OCI-LY7 (cell line): ENCODE results near the gene CRHR2.

Experiments
- EZH2phosphoT487 ChIP-seq: fragments of 200-600 bp; sonication (generic); IDR thresholded peaks from 2 replicates; pipeline ENCODE4 v1.6.1; 2018; ENCODE audit warnings: low read depth, borderline replicate concordance, mild to moderate bottlenecking, mixed run types, antibody characterized with exemption, low read length, moderate library complexity, mixed read lengths
- TF ChIP-seq, protein P1 (sequence below): fragments of 200-600 bp; sonication (generic); conservative IDR thresholded peaks from 2 replicates; pipeline ENCODE4 v1.5.1; 2014; ENCODE audit warnings: mild to moderate bottlenecking, antibody characterized with exemption, low read length, moderate library complexity, mixed read lengths

DNA sequence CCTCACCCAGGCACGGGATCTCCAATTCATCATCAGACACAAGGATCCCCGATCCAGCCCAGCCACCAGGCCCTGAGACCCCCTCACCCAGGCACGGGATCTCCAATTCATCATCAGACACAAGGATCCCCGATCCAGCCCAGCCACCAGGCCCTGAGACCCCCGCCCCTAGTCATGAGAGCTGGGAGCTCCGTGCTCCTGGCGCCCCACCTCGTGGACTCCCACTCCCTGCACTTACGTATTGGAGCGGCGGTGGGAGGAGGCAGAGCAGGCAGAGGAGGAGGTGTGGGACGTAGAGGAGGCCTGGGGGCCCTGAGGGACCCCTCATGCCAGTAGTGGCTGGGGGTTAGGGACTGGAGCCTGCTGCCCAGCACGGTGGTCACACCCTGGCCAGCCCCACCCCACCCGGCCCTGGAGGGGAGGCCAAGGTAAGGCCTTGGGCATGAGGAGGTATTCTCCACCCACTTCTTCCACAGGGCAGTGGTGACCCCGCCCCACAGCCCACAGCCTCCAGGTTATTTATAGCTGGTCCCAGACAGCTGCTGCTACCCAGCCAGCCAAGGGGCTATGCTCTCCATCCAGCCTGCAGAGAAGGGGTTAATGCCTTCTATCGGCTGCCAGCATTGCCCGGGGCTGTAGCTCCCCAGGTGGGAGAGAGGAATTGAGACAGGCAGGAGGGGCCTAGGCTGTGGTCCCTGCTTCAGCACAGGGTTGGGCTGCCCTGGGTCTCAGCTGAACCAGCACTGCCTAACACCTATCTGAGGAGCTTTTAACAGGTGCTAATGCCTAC lies 17.6 kb upstream of the CRHR2 start:
- TF ChIP-seq, protein P1, sequence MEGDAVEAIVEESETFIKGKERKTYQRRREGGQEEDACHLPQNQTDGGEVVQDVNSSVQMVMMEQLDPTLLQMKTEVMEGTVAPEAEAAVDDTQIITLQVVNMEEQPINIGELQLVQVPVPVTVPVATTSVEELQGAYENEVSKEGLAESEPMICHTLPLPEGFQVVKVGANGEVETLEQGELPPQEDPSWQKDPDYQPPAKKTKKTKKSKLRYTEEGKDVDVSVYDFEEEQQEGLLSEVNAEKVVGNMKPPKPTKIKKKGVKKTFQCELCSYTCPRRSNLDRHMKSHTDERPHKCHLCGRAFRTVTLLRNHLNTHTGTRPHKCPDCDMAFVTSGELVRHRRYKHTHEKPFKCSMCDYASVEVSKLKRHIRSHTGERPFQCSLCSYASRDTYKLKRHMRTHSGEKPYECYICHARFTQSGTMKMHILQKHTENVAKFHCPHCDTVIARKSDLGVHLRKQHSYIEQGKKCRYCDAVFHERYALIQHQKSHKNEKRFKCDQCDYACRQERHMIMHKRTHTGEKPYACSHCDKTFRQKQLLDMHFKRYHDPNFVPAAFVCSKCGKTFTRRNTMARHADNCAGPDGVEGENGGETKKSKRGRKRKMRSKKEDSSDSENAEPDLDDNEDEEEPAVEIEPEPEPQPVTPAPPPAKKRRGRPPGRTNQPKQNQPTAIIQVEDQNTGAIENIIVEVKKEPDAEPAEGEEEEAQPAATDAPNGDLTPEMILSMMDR = no peak
- no peak for TF ChIP-seq EZH2phosphoT487
